Mucosa of rectum (tissue), 2 donors: Measurements from ENCODE around the gene YIPF1.

Experiments
- H3K27ac ChIP-seq, 2 donors: one replicate each; pipeline ENCODE4 v1.7.0; 2013; ENCODE audit warnings: inconsistent platforms in 2 of 2, low read depth in 2 of 2, low read length in 2 of 2
- H3K27me3 ChIP-seq, 2 donors: one replicate each; pipeline ENCODE4 v1.7.0; 2013; ENCODE audit warnings: low read length in 2 of 2; ENCODE audit not compliant: control insufficient read depth in 2 of 2, insufficient read depth in 2 of 2
- H3K36me3 ChIP-seq, 2 donors: one replicate each; pipeline ENCODE4 v1.7.0; 2013; ENCODE audit warnings: low read length in 2 of 2; ENCODE audit not compliant: control insufficient read depth in 2 of 2, insufficient read depth in 2 of 2
- H3K4me1 ChIP-seq, 2 donors: one replicate each; pipeline ENCODE4 v1.7.0; 2013; ENCODE audit warnings: low read length in 2 of 2, mild to moderate bottlenecking in 1 of 2; ENCODE audit not compliant: control insufficient read depth in 2 of 2, insufficient read depth in 2 of 2
- H3K4me3 ChIP-seq, 2 donors: one replicate each; pipeline ENCODE4 v1.7.0; 2013; ENCODE audit warnings: low read length in 2 of 2
- H3K9ac ChIP-seq, 2 donors: one replicate each; pipeline ENCODE4 v1.7.0; 2013; ENCODE audit warnings: low read length in 2 of 2, low read depth in 1 of 2, mild to moderate bottlenecking in 1 of 2
- H3K9me3 ChIP-seq, 2 donors: one replicate each; pipeline ENCODE4 v1.7.0; 2013; ENCODE audit warnings: low read length in 2 of 2; ENCODE audit not compliant: control insufficient read depth in 2 of 2
- donor health status: healthy.
- donor health status: Normal muscosa, but diverticular disease.

YIPF1 gene

DNA sequence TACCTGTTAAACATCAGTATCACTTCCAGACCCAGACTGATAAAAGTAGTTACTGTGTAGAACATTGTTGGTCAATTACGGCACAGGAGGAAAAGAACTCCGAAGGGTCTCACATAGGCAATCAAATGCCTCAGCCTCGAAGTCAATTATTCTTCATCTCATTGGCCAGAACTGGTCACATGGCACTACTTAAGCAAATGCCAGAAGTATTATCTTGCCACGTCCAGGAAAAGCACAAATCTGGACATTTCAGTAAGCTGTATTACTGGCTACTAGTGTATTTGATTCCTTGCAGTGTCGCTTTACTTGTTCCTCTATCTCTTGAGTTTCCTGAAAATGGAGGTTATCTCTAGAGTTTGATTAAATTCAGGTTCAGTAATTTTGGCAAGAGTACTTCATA, 28.7 kb upstream of the YIPF1 start:
- no peaks in the 10 kb centered on the region for H3K9me3 ChIP-seq
- H3K36me3 ChIP-seq = peaks cover 6 to 13% of the 10 kb centered on the region in 2 donors
- no peaks in the 10 kb centered on the region for H3K4me1 ChIP-seq
- no peaks in the 10 kb centered on the region for H3K27me3 ChIP-seq
- no peak overlapping the region for H3K4me3 ChIP-seq
- no peak overlapping the region for H3K27ac ChIP-seq
- H3K9ac ChIP-seq = no peak overlapping the region

GRCh38 chr1:53913352-53914033, 23.9 kb upstream of the YIPF1 start:
- H3K9me3 ChIP-seq = no peaks in the 10 kb centered on the region
- no peak overlapping the region for H3K27ac ChIP-seq
- no peaks in the 10 kb centered on the region for H3K27me3 ChIP-seq
- peaks cover 0 to 3% of the 10 kb centered on the region in 2 donors for H3K36me3 ChIP-seq
- no peaks in the 10 kb centered on the region for H3K4me1 ChIP-seq
- no peak overlapping the region for H3K4me3 ChIP-seq
- H3K9ac ChIP-seq = no peak overlapping the region

DNA sequence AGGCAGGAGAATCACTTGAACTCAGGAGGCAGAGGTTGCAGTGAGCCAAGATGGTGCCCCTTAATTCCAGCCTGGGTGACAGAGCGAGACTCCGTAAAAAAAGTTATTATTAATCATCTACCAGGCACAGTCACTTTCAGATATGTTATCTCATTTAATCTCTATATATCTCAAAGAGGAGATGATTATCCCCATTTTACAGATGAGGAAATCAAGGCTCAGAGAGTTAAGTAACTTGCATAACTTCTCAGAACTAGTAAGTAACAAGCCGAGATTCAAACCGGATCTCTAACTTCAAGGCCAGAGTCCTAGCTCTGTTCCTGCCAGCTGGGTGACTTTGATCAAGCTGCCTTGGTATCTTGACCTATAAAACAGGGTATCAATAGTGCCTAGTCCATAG, 21.8 kb upstream of the YIPF1 start:
- Histone ChIP-seq H3K9ac (no peak overlapping the region), H3K4me1 (no peaks in the 10 kb centered on the region), H3K36me3 (peaks cover 0 to 2% of the 10 kb centered on the region in 2 donors), H3K9me3 (no peaks in the 10 kb centered on the region), H3K4me3 (no peak overlapping the region), H3K27ac (no peak overlapping the region), H3K27me3 (no peaks in the 10 kb centered on the region)

DNA sequence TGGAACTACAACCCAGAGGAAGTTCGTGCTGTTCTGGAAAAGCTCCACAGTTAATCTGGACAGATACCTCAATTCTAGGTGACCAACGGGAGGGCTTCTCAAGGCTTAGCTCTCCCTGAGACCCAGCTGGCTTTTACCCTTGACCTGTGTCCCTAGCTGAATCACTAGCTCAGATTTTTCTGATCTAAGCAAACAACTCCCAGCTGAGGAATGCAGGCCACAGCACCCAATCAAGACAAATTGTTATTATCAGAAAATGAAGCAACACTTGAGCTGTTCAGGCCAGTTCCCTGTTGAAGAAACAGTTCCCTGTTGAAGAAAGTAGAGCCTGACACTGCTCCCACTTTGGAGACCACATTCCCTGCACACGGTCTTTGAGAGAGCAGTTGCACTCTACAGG, 20.3 kb upstream of the YIPF1 start:
- Histone ChIP-seq H3K27ac (no peak overlapping the region), H3K27me3 (no peaks in the 10 kb centered on the region), H3K9me3 (no peaks in the 10 kb centered on the region), H3K36me3 (no peaks in the 10 kb centered on the region), H3K9ac (no peak overlapping the region), H3K4me1 (no peaks in the 10 kb centered on the region), H3K4me3 (no peak overlapping the region)

GRCh38 chr1:53906121-53906520, 16.5 kb upstream of the YIPF1 start:
- H3K9ac ChIP-seq = no peak overlapping the region
- H3K4me3 ChIP-seq = no peak overlapping the region
- H3K27ac ChIP-seq = no peak overlapping the region
- no peaks in the 10 kb centered on the region for H3K4me1 ChIP-seq
- H3K27me3 ChIP-seq = no peaks in the 10 kb centered on the region
- no peaks in the 10 kb centered on the region for H3K9me3 ChIP-seq
- H3K36me3 ChIP-seq = no peaks in the 10 kb centered on the region

- no peak overlapping the region for H3K9ac ChIP-seq
- H3K27ac ChIP-seq = no peak overlapping the region
- no peaks in the 10 kb centered on the region for H3K27me3 ChIP-seq
- no peak overlapping the region for H3K4me3 ChIP-seq
- H3K9me3 ChIP-seq = no peaks in the 10 kb centered on the region
- H3K36me3 ChIP-seq = no peaks in the 10 kb centered on the region
- no peaks in the 10 kb centered on the region for H3K4me1 ChIP-seq
Observed at GRCh38 chr1:53905509-53905908, 15.9 kb upstream of the YIPF1 start.

DNA sequence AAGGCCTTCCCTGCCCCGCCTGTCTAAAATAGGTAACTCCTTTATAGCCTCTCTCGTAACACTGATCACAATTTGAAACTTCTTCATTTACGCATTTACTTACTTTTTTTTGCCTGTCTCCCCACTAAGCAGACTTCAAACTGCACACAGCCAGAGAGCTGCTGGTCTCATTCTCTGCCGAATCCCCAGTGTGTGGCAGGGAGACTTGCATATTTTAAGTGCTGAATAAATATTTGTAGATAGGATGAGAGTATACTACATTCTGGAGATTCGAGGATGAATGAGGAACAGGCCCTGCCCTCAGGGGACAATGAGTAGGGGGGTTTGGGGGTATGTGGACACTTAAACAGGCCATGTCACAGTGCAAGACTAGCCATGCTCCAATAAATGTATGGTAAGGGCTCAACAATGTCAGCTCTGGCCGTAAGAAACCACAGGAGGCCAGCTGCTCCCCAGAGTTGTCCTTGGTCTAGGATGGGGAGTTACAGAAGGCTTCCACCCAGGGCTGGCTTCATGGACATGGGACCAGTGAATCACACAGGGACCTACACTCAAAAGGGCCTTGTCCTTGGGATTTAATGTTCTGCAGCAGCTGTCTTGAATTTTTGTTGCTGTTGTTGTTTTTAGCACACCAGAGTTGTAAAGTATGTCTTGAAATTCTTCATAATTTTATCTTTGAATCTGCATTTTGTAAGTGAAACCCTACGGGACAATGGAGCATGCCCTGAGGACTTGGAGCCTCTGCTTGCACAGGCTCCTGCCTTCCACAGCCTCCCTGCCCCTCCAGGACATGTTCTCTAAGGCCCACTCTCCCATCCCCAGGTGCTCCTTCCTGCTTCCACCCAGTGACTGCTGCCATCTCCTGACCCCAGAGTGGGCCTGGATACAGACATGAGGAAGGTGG, 12.9 kb upstream of the YIPF1 start:
- Histone ChIP-seq H3K27me3 (no peaks in the 10 kb centered on the region), H3K4me3 (no peak overlapping the region), H3K9me3 (no peaks in the 10 kb centered on the region), H3K27ac (no peak overlapping the region), H3K36me3 (no peaks in the 10 kb centered on the region), H3K9ac (no peak overlapping the region), H3K4me1 (peaks cover 4 to 7% of the 10 kb centered on the region in 2 donors)

DNA sequence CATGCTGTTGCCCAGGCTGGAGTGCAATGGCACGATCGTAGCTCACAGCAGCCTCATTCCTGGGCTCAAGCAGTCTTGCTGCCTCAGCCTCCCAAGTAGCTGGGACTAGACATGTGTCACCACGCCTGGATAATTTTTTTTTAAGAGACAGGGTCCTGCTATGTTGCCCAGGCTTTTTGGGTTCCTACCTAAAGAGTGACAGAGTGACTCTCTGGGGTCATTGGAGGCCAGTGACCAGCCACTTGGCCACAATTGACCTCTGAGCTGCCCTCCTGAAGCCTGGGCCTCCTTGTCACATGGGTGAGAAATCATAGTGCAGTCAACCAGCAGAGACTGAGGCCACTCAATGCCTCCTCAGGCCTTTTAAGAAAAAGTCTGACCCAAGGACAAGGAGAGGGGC, 10.1 kb upstream of the YIPF1 start:
- H3K9me3 ChIP-seq = no peaks in the 10 kb centered on the region
- H3K4me3 ChIP-seq = no peak overlapping the region
- no peak overlapping the region for H3K27ac ChIP-seq
- H3K36me3 ChIP-seq = no peaks in the 10 kb centered on the region
- peaks cover 4 to 15% of the 10 kb centered on the region in 2 donors for H3K4me1 ChIP-seq
- no peaks in the 10 kb centered on the region for H3K27me3 ChIP-seq
- H3K9ac ChIP-seq = no peak overlapping the region

GRCh38 chr1:53899206-53899628, 9.6 kb upstream of the YIPF1 start:
- H3K36me3 ChIP-seq = no peaks in the 10 kb centered on the region
- no peak overlapping the region for H3K4me3 ChIP-seq
- H3K27ac ChIP-seq = no peak overlapping the region
- H3K27me3 ChIP-seq = no peaks in the 10 kb centered on the region
- no peak overlapping the region for H3K9ac ChIP-seq
- no peaks in the 10 kb centered on the region for H3K9me3 ChIP-seq
- peaks cover 4 to 15% of the 10 kb centered on the region in 2 donors for H3K4me1 ChIP-seq

DNA sequence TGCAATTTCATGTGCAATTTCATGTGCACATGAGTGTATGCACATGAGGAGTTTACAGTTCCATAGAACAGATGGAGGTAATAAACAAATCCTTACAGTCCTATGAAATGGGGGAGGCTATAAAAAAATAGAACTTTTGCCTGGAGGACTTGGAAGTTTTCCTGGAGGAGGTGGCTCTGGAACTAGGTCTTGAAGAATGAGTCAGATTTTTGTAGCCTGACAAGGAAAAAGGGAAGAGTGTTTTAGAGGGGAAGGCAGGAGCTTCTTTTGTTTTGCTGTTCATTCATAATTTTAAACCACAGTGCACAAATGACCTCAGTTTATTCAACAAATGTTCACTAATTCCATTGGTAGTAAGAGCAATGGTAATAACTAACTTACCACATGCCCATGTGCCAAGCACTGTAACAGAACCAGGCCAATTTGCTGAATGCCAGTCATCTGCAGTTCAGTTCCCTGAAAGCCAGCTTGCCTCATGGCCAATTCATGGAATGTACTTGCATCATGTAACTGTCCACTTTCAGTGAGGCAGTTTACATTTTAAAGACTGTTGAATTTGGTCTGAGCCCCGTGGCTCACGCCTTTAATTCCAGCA, 7.1 kb upstream of the YIPF1 start:
- no peaks in the 10 kb centered on the region for H3K36me3 ChIP-seq
- H3K9ac ChIP-seq = no peak overlapping the region
- H3K27ac ChIP-seq = peak overlapping the region; percentile 75 to 87
- no peak overlapping the region for H3K4me3 ChIP-seq
- no peaks in the 10 kb centered on the region for H3K27me3 ChIP-seq
- no peaks in the 10 kb centered on the region for H3K9me3 ChIP-seq
- peaks cover 4 to 19% of the 10 kb centered on the region in 2 donors for H3K4me1 ChIP-seq
